Psoas muscle (tissue), 8 donors: ENCODE results near the gene SREBF2. TPM values are rescaled to one million over a fixed set of nuclear protein-coding genes. Genes with fewer than 3 reads are reported as not detected.

Experiments used
- ATAC-seq, 4 donors: fragments of 200-7000 bp; cut with Tn5 transposase; one replicate each; pipeline ENCODE4 v1.9.1; 2020; ENCODE audit warnings: moderate library complexity in 3 of 4, mild to moderate bottlenecking in 2 of 4
- DNase-seq, 2 donors: peaks; one replicate each; pipeline ENCODE4 v3.0.0-alpha.2; 2020
- H3K27ac ChIP-seq: fragments of 200-600 bp; one replicate; pipeline ENCODE4 v1.8.0; 2022
- H3K27me3 ChIP-seq, 3 donors: fragments of 200-600 bp in 1 of 3; one replicate each; pipeline versions ENCODE4 v1.6.1 to v1.8.0; 2013 to 2022; ENCODE audit warnings: low read length in 2 of 3, mild to moderate bottlenecking in 2 of 3, moderate library complexity in 1 of 3; ENCODE audit not compliant: insufficient read depth in 3 of 3
- H3K36me3 ChIP-seq, 2 donors: fragments of 200-600 bp in 1 of 2; one replicate each; pipeline versions ENCODE4 v1.6.1 to v1.8.0; 2013 to 2022; ENCODE audit warnings: low read depth in 1 of 2, mild to moderate bottlenecking in 1 of 2, moderate library complexity in 1 of 2; ENCODE audit not compliant: insufficient read depth in 1 of 2
- H3K4me1 ChIP-seq: fragments of 200-600 bp; one replicate; pipeline ENCODE4 v1.8.0; 2022
- H3K4me3 ChIP-seq: fragments of 200-600 bp; one replicate; pipeline ENCODE4 v1.8.0; 2022; ENCODE audit warnings: mild to moderate bottlenecking
- H3K9me3 ChIP-seq: fragments of 200-600 bp; one replicate; pipeline ENCODE4 v1.8.0; 2022
- CTCF ChIP-seq: fragments of 200-600 bp; IDR thresholded peaks from one replicate; pipeline ENCODE4 v1.8.0; 2022; ENCODE audit warnings: antibody characterized with exemption
- WGBS, 3 donors: extraction: QIAGEN DNeasy Blood & Tissue Kit; methylation state at CpG; one replicate each; pipeline versions ENCODE4 v1.1.6 to v1.1.7; 2013; 5-methylcytosine and 5-hydroxymethylcytosine counted together
- intact Hi-C, 2 donors: fragments of 100-400 bp; cut with DNase I; formaldehyde crosslinking; loops; one replicate each; pipeline versions ENCODE4 v1.11.0 to v1.14.2; 2022
- polyA plus RNA-seq, 3 donors: library from polyadenylated mRNA; stranded (reverse); fragments of 200-250 nt; gene quantifications; one replicate each; pipeline ENCODE4 v1.2.3, GENCODE V29; 2013
- total RNA-seq, 4 donors: library from RNA; stranded (reverse); fragmentation: NEBNext Ultra II Directional in 2 of 4; extraction: Animal tissue kit (Norgen Biotek cat#: 25700) in 2 of 4; gene quantifications; one replicate each; pipeline versions ENCODE4 v1.2.1 to v1.2.4, GENCODE V29; 2021 to 2023
- donor health status: healthy with polysubstance abuse.
- donor health status: DM: no; HTN: no; CAD: no; lungs with moderate emphysema.
- donor health status: Bipolar disorder and iron deficiency.
- donor health status: healthy.
- donor health status: DM: yes; HTN: yes; CAD: no.
- donor health status: DM: no; HTN: no; CAD: no.
- donor health status: DM: no; HTN: no; CAD: no.
- donor health status: DM: yes; HTN: yes; CAD: no.

SREBF2 gene
- total and polyA plus RNA-seq, 7 donors = 21.0 to 47.0 (median 36.3) TPM

DNA sequence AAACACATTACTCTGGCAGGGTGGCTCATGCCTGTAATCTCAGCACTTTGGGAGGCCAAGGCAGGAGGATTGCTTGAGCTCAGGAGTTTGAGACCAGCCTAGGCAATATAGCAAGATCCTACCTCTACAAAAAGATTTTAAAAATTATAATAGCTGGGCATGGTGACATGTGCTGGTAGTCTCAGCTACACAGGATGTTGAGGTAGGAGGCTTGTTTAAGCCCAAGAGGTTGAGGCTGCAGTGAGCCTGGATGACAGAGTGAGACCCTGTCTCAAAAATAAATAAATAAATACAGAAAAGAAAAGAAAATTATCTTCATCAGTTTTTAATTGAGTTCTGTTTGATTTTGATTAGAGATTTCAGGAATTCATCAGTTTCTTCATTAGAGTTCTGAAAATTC is 27.3 kb upstream of the SREBF2 start:
- Histone ChIP-seq H3K9me3 (no peaks in the 10 kb centered on the region), H3K27ac (no peak overlapping the region), H3K4me1 (peaks cover 6% of the 10 kb centered on the region), H3K36me3 (peaks cover 0 to 16% of the 10 kb centered on the region in 2 donors), H3K4me3 (no peak overlapping the region), H3K27me3 (no peaks in the 10 kb centered on the region)
- no peak for TF ChIP-seq CTCF
- DNase-seq (no peak), ATAC-seq (no peak)
- intact Hi-C loops = loop anchor here in 1 of 2 donors (10.0 kb wide), 1 partner anchor 111 kb away; the partner anchor contains the start of gene MEI1

DNA sequence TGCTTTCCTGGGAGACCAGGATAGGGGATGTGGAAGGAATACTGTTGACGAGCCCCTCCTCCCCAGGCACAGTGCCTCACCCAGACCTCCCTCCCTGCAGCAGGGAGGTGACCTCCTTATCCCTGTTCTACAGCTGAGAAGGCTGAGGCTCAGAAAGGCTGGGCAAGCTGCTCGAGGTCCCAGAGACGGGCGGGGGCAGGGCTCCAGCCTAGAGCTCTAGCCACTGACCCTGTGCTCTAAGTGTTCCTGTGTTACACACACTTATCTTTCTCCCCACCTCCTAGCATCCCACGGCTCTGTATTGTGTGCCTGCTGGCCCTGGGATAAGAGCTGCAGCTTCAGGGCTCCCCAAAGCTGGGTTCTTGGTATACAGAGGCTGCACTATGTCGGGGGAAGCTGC is 24.5 kb upstream of the SREBF2 start:
- DNase-seq (no peak), ATAC-seq (no peak)
- peaks cover 0 to 29% of the 10 kb centered on the region in 2 donors for H3K36me3 ChIP-seq
- no peaks in the 10 kb centered on the region for H3K27me3 ChIP-seq
- H3K9me3 ChIP-seq = no peaks in the 10 kb centered on the region
- no peak for TF ChIP-seq CTCF
- WGBS, 3 donors = 84 to 90% (median 90%) methylated on average over 6 of the region's 6 CpGs
- intact Hi-C loops = loop anchor here in 1 of 2 donors (10.0 kb wide), 1 partner anchor 114 kb away; the partner anchor contains the start of gene MEI1
- H3K27ac ChIP-seq = no peak overlapping the region
- H3K4me1 ChIP-seq = no peaks in the 10 kb centered on the region
- H3K4me3 ChIP-seq = no peak overlapping the region

GRCh38 chr22:41810022-41810421 is 22.9 kb upstream of the SREBF2 start:
- no peaks in the 10 kb centered on the region for H3K4me1 ChIP-seq
- peaks cover 0 to 35% of the 10 kb centered on the region in 2 donors for H3K36me3 ChIP-seq
- TF ChIP-seq CTCF = no peak
- DNase-seq (no peak), ATAC-seq (no peak)
- WGBS, 3 donors = 87 to 89% (median 88%) methylated on average over 12 of the region's 12 CpGs
- H3K4me3 ChIP-seq = no peak overlapping the region
- H3K27me3 ChIP-seq = no peaks in the 10 kb centered on the region
- intact Hi-C loops = loop anchor here (10.0 kb wide), 2 partner anchors 255 to 265 kb away; partner anchors contain the start of genes NAGA (in 1 of the 2), PHETA2 (in 1 of the 2) and SMDT1 (in 1 of the 2)
- H3K9me3 ChIP-seq = no peaks in the 10 kb centered on the region
- no peak overlapping the region for H3K27ac ChIP-seq

- 89 to 93% (median 91%) methylated on average over 16 of the region's 16 CpGs for WGBS, 3 donors
- Histone ChIP-seq H3K27ac (no peak overlapping the region), H3K27me3 (no peaks in the 10 kb centered on the region), H3K4me1 (peaks cover 19% of the 10 kb centered on the region), H3K4me3 (no peak overlapping the region), H3K9me3 (no peaks in the 10 kb centered on the region), H3K36me3 (peaks cover 0 to 35% of the 10 kb centered on the region in 2 donors)
- DNase-seq = no peak
- intact Hi-C loops = loop anchor here (10.0 kb wide), 2 partner anchors 252 to 262 kb away; partner anchors contain the start of genes NAGA (in 1 of the 2), PHETA2 (in 1 of the 2) and SMDT1 (in 1 of the 2)
- no peak for TF ChIP-seq CTCF
- ATAC-seq = no peak
Observed at GRCh38 chr22:41812805-41813545, 19.9 kb upstream of the SREBF2 start.
